T follicular helper cell (primary cell): ENCODE data around the gene RSPH6A.

ENCODE experiments used
- DNase-seq: peaks from one replicate; pipeline ENCODE4 v3.0.0-alpha.2; 2020; ENCODE audit warnings: low read depth

RSPH6A gene

GRCh38 chr19:45781214-45782161 is 33.6 kb downstream of the RSPH6A start:
- no peak for DNase-seq

- DNase-seq, result no peak
Measured at GRCh38 chr19:45780448-45781213, 34.5 kb downstream of the RSPH6A start.

GRCh38 chr19:45780146-45780447 is 35.0 kb downstream of the RSPH6A start:
- DNase-seq, result no peak

GRCh38 chr19:45779231-45780145 is 35.6 kb downstream of the RSPH6A start:
- DNase-seq, result peak; percentile 73

- DNase-seq, result no peak
Measured at GRCh38 chr19:45778010-45778661, 37.0 kb downstream of the RSPH6A start.

GRCh38 chr19:45777395-45777961 is 37.6 kb downstream of the RSPH6A start:
- no peak for DNase-seq

- DNase-seq, result no peak
Measured at GRCh38 chr19:45774765-45775164, 40.3 kb downstream of the RSPH6A start.

GRCh38 chr19:45773384-45773783 is 41.7 kb downstream of the RSPH6A start:
- DNase-seq, result no peak

GRCh38 chr19:45772912-45773311 is 42.2 kb downstream of the RSPH6A start:
- no peak for DNase-seq

GRCh38 chr19:45772130-45772840 is 42.8 kb downstream of the RSPH6A start:
- DNase-seq, result no peak

GRCh38 chr19:45771311-45771933 is 43.7 kb downstream of the RSPH6A start:
- no peak for DNase-seq

- peak; percentile 87 for DNase-seq
Measured at GRCh38 chr19:45770192-45771101, 44.7 kb downstream of the RSPH6A start.

- peak; percentile 57 for DNase-seq
Measured at GRCh38 chr19:45769821-45770191, 45.3 kb downstream of the RSPH6A start.

GRCh38 chr19:45768984-45769782 is 45.9 kb downstream of the RSPH6A start, which contains the start of gene SIX5:
TSS of gene SIX5 (minus strand) at chr19:45769252. CDS start at chr19:45768844, 408 bp downstream.
- DNase-seq, result peak; percentile 89

GRCh38 chr19:45768655-45768983 is 46.5 kb downstream of the RSPH6A start:
- DNase-seq, result peak; percentile 18

- DNase-seq, result no peak
Measured at GRCh38 chr19:45767881-45768654, 47.0 kb downstream of the RSPH6A start.

- no peak for DNase-seq
Measured at GRCh38 chr19:45767410-45767880, 47.7 kb downstream of the RSPH6A start.
